ENCODE measurements around the gene TBX4. TPM values are rescaled to one million over a fixed set of nuclear protein-coding genes. Genes with fewer than 3 reads are reported as not detected.

TBX4 gene
- total RNA-seq, 4 donors from 2014 or later = not detected

- DNase-seq (ENCODE audit: low spot score) = no peak
- ATAC-seq (ENCODE audit: low FRiP score) = no peak
Measured at GRCh38 chr17:61469949-61470348, 17.7 kb downstream of the TBX4 start.

GRCh38 chr17:61470530-61471136, 18.4 kb downstream of the TBX4 start:
- ATAC-seq (ENCODE audit: low FRiP score) (no peak), DNase-seq (ENCODE audit: low spot score) (no peak)
- TF ChIP-seq CTCF (IDR thresholded peaks at IDR 0.05) = no peak

More at GRCh38 chr17:61469949-61470348, 17.7 kb downstream of the TBX4 start:
- TF ChIP-seq CTCF (IDR thresholded peaks at IDR 0.05) = no peak

- DNase-seq (ENCODE audit: low spot score) (no peak), ATAC-seq (ENCODE audit: low FRiP score) (no peak)
- no peak for TF ChIP-seq CTCF (IDR thresholded peaks at IDR 0.05)
Measured at GRCh38 chr17:61474235-61474927, 22.2 kb downstream of the TBX4 start.

- no peak for ATAC-seq (ENCODE audit: low FRiP score)
- no peak for TF ChIP-seq CTCF (IDR thresholded peaks at IDR 0.05)
- DNase-seq (ENCODE audit: low spot score) = no peak
Measured at GRCh38 chr17:61474934-61475333, 22.7 kb downstream of the TBX4 start.

- ATAC-seq (ENCODE audit: low FRiP score) (no peak), DNase-seq (ENCODE audit: low spot score) (no peak)
- TF ChIP-seq CTCF (IDR thresholded peaks at IDR 0.05) = no peak
Measured at GRCh38 chr17:61475726-61476125, 23.5 kb downstream of the TBX4 start.

GRCh38 chr17:61476476-61477203, 24.4 kb downstream of the TBX4 start:
- DNase-seq (ENCODE audit: low spot score) (no peak), ATAC-seq (ENCODE audit: low FRiP score) (no peak)
- no peak for TF ChIP-seq CTCF (IDR thresholded peaks at IDR 0.05)
